Measurements from ENCODE around the gene OR1J1. TPM values are rescaled to one million over a fixed set of nuclear protein-coding genes. Genes with fewer than 3 reads are reported as not detected.

Gene OR1J1
- not detected for total RNA-seq

GRCh38 chr9:122477826-122478225, at the start of gene OR1J1:
Gene OR1J1 (minus strand): TSS chr9:122477926. CDS start chr9:122477926, 0 bp downstream.
- TF ChIP-seq CTCF (IDR thresholded peaks at IDR 0.05), result no peak
- ATAC-seq (ENCODE audit: low FRiP score) (no peak), DNase-seq (ENCODE audit: low spot score) (no peak)

GRCh38 chr9:122527193-122527592, 49.5 kb upstream of the OR1J1 start, which contains the start of gene OR1N1:
Gene OR1N1 (minus strand): TSS chr9:122527293. CDS start chr9:122527293, 0 bp downstream.
- ATAC-seq (ENCODE audit: low FRiP score) (no peak), DNase-seq (ENCODE audit: low spot score) (no peak)
- no peak for TF ChIP-seq CTCF (IDR thresholded peaks at IDR 0.05)

- TF ChIP-seq CTCF (IDR thresholded peaks at IDR 0.05), result no peak
- ATAC-seq (ENCODE audit: low FRiP score), result no peak
- no peak for DNase-seq (ENCODE audit: low spot score)
Measured at GRCh38 chr9:122526602-122527001, 48.9 kb upstream of the OR1J1 start.

- DNase-seq (ENCODE audit: low spot score) (no peak), ATAC-seq (ENCODE audit: low FRiP score) (no peak)
- TF ChIP-seq CTCF (IDR thresholded peaks at IDR 0.05), result no peak
Measured at GRCh38 chr9:122519376-122519775, 41.6 kb upstream of the OR1J1 start.

GRCh38 chr9:122518841-122519240, 41.1 kb upstream of the OR1J1 start, which contains the start of gene OR1J4:
Gene OR1J4 (plus strand): TSS chr9:122519141. CDS start chr9:122519141, 0 bp downstream.
- no peak for ATAC-seq (ENCODE audit: low FRiP score)
- DNase-seq (ENCODE audit: low spot score), result no peak
- no peak for TF ChIP-seq CTCF (IDR thresholded peaks at IDR 0.05)

GRCh38 chr9:122518226-122518625, 40.5 kb upstream of the OR1J1 start:
- no peak for DNase-seq (ENCODE audit: low spot score)
- no peak for ATAC-seq (ENCODE audit: low FRiP score)
- TF ChIP-seq CTCF (IDR thresholded peaks at IDR 0.05), result no peak

- DNase-seq (ENCODE audit: low spot score) (no peak), ATAC-seq (ENCODE audit: low FRiP score) (no peak)
- no peak for TF ChIP-seq CTCF (IDR thresholded peaks at IDR 0.05)
Measured at GRCh38 chr9:122510502-122510901, 32.8 kb upstream of the OR1J1 start, which contains the start of gene OR1J2. Gene OR1J2 (plus strand): TSS chr9:122510802. CDS start chr9:122510802, 0 bp downstream.

Measured in omental fat pad (tissue), 4 donors.